OCI-M1 (cell line): ENCODE measurements around the gene STEAP1B.
"Not testable (repeated sequence)": the region's sequence is repeated elsewhere in the genome, so short reads cannot be mapped to it uniquely, and the experiment has no call there.

Experiments used
- DNase-seq: peaks from one replicate; lab custom pipeline; 2025; lab: John Stamatoyannopoulos, UW

Gene STEAP1B

GRCh38 chr7:22496912-22497311, 3.1 kb downstream of the STEAP1B start:
- DNase-seq: not testable (repeated sequence)

- DNase-seq: not testable (repeated sequence)
These were observed 3.6 kb downstream of the STEAP1B start for GRCh38 chr7:22496296-22496888.

GRCh38 chr7:22493160-22493925, 6.6 kb downstream of the STEAP1B start:
- DNase-seq: not testable (repeated sequence)

DNA sequence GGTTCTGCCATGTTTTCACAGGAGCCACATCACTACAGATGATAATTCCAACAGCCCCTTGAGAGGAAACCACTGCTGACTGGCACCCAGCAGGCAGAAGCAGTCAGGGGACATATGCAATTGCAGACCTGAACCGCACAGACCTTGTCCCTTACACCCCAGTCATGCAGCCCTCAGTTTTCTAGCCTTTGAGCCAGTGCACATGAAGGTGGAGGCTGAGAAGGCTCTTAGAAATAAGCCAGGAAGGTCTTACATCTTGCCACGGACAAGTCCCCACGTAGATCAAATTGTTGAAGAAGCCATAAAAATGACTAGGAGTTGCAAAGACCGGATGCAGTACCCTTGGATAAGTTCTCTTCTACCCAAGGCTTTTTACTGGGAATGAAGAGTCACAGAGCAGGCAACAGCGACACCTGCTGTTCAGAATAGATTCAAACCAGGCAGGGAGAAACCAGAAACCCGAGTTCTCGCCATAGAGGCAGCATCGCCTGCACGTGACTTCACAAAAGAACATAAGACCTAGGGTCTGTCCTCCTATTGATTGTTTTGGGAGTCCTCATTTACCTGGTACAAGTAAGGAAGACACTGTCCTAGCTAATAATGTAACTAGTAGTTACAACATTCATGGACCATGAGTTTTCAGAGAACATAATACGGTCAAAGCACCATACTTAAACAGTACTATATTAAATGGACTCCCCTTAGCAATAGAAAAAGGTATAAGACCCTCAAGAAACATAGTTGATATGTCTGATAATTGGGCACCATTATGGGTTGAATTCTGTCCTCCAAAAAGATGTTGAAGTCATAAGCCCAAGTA, 11.1 kb downstream of the STEAP1B start:
- DNase-seq: peak; percentile 71

- no peak for DNase-seq
These were observed 11.9 kb downstream of the STEAP1B start for GRCh38 chr7:22487978-22488642.

GRCh38 chr7:22486597-22486996, 13.4 kb downstream of the STEAP1B start:
- DNase-seq: no peak

- no peak for DNase-seq
These were observed 14.8 kb downstream of the STEAP1B start for GRCh38 chr7:22485189-22485588.

GRCh38 chr7:22482503-22482902, 17.5 kb downstream of the STEAP1B start:
- no peak for DNase-seq

GRCh38 chr7:22481726-22482125, 18.3 kb downstream of the STEAP1B start:
- no peak for DNase-seq

GRCh38 chr7:22480523-22481075, 19.4 kb downstream of the STEAP1B start:
- DNase-seq: no peak

- no peak for DNase-seq
These were observed 22.0 kb downstream of the STEAP1B start for GRCh38 chr7:22477876-22478450.

- no peak for DNase-seq
These were observed 22.7 kb downstream of the STEAP1B start for GRCh38 chr7:22477262-22477661.

DNA sequence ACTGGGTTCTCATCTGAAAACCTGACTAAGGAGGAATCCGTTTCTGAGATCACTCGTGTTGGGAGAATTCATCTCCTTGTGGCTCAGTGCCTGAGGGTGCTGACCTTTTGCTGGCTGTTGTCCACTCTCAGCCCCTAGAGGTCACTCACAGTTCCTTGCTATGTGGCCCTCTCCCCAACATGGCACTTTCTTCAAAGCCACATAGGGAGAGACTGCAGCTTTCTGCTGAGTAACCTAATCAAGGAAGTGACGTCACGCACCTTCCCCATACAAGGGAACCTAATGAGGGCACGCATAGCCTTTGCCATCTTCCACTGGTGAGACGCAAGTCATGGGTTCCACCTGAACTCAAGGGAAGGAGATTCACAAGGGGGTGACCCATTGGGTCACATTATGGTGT, 23.2 kb downstream of the STEAP1B start:
- peak; percentile 1 for DNase-seq

GRCh38 chr7:22474645-22475044, 25.3 kb downstream of the STEAP1B start:
- no peak for DNase-seq

DNA sequence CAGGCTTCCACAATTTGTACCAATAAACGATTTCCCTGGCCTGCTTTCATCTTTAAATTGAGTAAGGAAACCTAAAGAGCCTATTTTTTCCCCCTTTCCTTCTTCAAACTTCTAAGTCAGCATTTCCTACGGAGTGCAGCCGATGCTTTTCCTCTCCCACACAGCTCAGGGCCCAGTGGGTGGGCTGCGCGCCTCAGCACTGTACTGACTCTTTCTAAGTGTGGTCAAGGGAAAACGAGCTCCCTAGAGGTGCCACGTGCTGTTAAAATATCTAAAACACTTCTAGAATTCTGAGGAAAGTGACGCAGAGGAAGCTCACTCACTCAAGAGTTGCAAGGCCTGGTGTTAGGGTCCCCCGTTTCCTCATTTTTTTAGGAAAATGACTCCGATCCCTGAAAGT, 29.0 kb downstream of the STEAP1B start:
- no peak for DNase-seq

GRCh38 chr7:22469371-22470143, 30.4 kb downstream of the STEAP1B start:
- no peak for DNase-seq

GRCh38 chr7:22468609-22469008, 31.4 kb downstream of the STEAP1B start:
- no peak for DNase-seq

DNA sequence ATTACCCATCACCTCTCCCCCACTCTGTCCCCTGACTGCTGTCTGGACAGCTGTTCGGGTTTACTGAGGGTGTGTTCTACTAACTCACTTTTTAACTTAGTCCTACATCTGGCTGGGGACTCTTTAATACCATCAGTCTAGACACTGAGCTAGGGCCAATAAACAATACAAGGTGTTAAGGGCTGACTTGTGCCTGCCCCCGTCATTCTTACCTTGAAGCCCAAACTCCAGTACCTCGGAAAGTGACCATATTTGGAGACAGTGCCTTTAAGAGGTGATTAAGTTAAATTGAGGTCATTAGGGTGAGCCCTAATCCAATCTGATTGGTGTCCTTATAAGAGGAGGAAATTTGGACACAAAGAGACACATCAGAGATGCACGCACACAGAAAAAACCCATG, 35.7 kb downstream of the STEAP1B start:
- no peak for DNase-seq

DNA sequence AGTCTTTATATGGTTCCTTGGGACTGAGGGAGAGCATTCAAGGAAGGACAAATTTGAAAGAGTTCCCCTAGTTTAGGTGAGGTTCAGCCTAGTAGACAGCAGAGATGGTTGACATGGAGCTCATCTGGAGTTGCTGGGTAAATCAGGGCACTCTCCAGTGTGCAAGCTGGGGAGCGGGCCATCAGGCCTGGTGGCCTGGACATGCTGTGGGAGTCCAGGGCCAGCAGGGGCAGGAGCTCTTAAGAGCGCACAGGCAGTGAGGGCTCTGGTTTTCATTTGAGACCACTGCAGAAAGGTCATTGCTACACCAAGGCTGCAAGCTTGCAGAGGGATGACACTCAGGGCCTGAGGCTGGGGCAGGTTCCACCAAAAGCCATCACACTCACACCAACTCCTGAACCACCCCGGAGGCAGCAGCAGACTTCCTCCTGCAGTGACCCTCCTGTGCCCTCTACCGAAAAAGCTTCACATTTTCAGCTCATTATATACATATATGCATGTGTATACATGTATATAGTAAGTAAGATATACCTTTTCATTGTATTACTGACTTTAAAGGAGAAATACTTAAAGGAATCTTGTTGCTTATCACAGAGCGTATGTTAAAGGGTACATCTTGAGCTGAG, 39.5 kb downstream of the STEAP1B start:
- peak; percentile 11 for DNase-seq

DNA sequence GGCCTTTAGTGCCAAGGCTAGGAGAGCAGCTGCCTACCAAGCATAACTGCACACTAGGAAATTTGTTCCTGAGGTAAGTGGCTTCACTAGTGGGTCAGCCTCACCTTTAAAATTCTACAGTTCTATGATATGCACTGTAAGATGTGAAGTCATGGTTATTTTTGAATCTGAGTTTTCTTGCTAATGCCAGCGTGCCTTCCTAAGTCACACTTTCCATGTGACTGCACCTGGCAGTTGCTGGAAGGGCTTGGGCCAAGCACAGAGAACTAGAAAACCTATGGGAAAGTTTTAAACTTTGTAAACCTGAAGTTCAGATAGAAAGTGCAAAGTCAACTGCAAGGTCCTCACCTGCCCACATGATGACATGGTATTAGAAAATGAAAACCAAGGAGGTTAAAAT, 42.5 kb downstream of the STEAP1B start:
- DNase-seq: no peak
